Measurements from ENCODE around the gene SPI1.
A peak's percentile ranks its signal among the peaks of the same experiment; 100 is the strongest.

Gene SPI1

GRCh38 chr11:47360341-47360740, 18.0 kb downstream of the SPI1 start:
- no peak for DNase-seq
- no peaks in the 10 kb centered on the region for H3K36me3 Mint-ChIP-seq (ENCODE audit: low read depth)
- no peak overlapping the region for H3K27ac Mint-ChIP-seq
- H3K27me3 Mint-ChIP-seq = no peaks in the 10 kb centered on the region
- H3K4me3 Mint-ChIP-seq = no peak overlapping the region
- no peaks in the 10 kb centered on the region for H3K9me3 Mint-ChIP-seq
- peaks cover 20% of the 10 kb centered on the region for H3K4me1 Mint-ChIP-seq (ENCODE audit: low read depth)

- Mint-ChIP-seq H3K4me3 (no peak overlapping the region), H3K27me3 (no peaks in the 10 kb centered on the region), H3K27ac (peak overlapping the region; percentile 24), H3K4me1 (ENCODE audit: low read depth) (peaks cover 20% of the 10 kb centered on the region), H3K9me3 (no peaks in the 10 kb centered on the region), H3K36me3 (ENCODE audit: low read depth) (no peaks in the 10 kb centered on the region)
- DNase-seq = no peak
These were observed 18.8 kb downstream of the SPI1 start for GRCh38 chr11:47359586-47359985.

- Mint-ChIP-seq H3K27ac (peak overlapping the region; percentile 24), H3K4me1 (ENCODE audit: low read depth) (peaks cover 20% of the 10 kb centered on the region), H3K36me3 (ENCODE audit: low read depth) (no peaks in the 10 kb centered on the region), H3K4me3 (no peak overlapping the region), H3K9me3 (no peaks in the 10 kb centered on the region), H3K27me3 (no peaks in the 10 kb centered on the region)
- no peak for DNase-seq
These were observed 19.2 kb downstream of the SPI1 start for GRCh38 chr11:47359162-47359561.

- no peak overlapping the region for H3K4me3 Mint-ChIP-seq
- peaks cover 20% of the 10 kb centered on the region for H3K4me1 Mint-ChIP-seq (ENCODE audit: low read depth)
- no peak overlapping the region for H3K27ac Mint-ChIP-seq
- no peaks in the 10 kb centered on the region for H3K9me3 Mint-ChIP-seq
- no peak for DNase-seq
- no peaks in the 10 kb centered on the region for H3K36me3 Mint-ChIP-seq (ENCODE audit: low read depth)
- H3K27me3 Mint-ChIP-seq = no peaks in the 10 kb centered on the region
These were observed 19.7 kb downstream of the SPI1 start for GRCh38 chr11:47358731-47359051.

GRCh38 chr11:47357985-47358730, 20.2 kb downstream of the SPI1 start:
- H3K4me1 Mint-ChIP-seq (ENCODE audit: low read depth) = peaks cover 20% of the 10 kb centered on the region
- no peaks in the 10 kb centered on the region for H3K27me3 Mint-ChIP-seq
- H3K27ac Mint-ChIP-seq = no peak overlapping the region
- no peaks in the 10 kb centered on the region for H3K9me3 Mint-ChIP-seq
- H3K36me3 Mint-ChIP-seq (ENCODE audit: low read depth) = no peaks in the 10 kb centered on the region
- no peak for DNase-seq
- no peak overlapping the region for H3K4me3 Mint-ChIP-seq

GRCh38 chr11:47356998-47357329, 21.4 kb downstream of the SPI1 start:
- no peaks in the 10 kb centered on the region for H3K36me3 Mint-ChIP-seq (ENCODE audit: low read depth)
- DNase-seq = no peak
- H3K27me3 Mint-ChIP-seq = no peaks in the 10 kb centered on the region
- no peak overlapping the region for H3K27ac Mint-ChIP-seq
- no peaks in the 10 kb centered on the region for H3K9me3 Mint-ChIP-seq
- H3K4me3 Mint-ChIP-seq = no peak overlapping the region
- peaks cover 20% of the 10 kb centered on the region for H3K4me1 Mint-ChIP-seq (ENCODE audit: low read depth)

GRCh38 chr11:47356129-47356997, 22.0 kb downstream of the SPI1 start:
- H3K27ac Mint-ChIP-seq = no peak overlapping the region
- no peak for DNase-seq
- no peaks in the 10 kb centered on the region for H3K36me3 Mint-ChIP-seq (ENCODE audit: low read depth)
- peaks cover 17% of the 10 kb centered on the region for H3K4me1 Mint-ChIP-seq (ENCODE audit: low read depth)
- H3K27me3 Mint-ChIP-seq = no peaks in the 10 kb centered on the region
- no peaks in the 10 kb centered on the region for H3K9me3 Mint-ChIP-seq
- no peak overlapping the region for H3K4me3 Mint-ChIP-seq

- no peaks in the 10 kb centered on the region for H3K27me3 Mint-ChIP-seq
- no peak for DNase-seq
- no peaks in the 10 kb centered on the region for H3K9me3 Mint-ChIP-seq
- no peak overlapping the region for H3K4me3 Mint-ChIP-seq
- H3K36me3 Mint-ChIP-seq (ENCODE audit: low read depth) = no peaks in the 10 kb centered on the region
- no peak overlapping the region for H3K27ac Mint-ChIP-seq
- H3K4me1 Mint-ChIP-seq (ENCODE audit: low read depth) = peaks cover 12% of the 10 kb centered on the region
These were observed 22.8 kb downstream of the SPI1 start for GRCh38 chr11:47355283-47356128.

GRCh38 chr11:47354913-47355282, 23.4 kb downstream of the SPI1 start:
- Mint-ChIP-seq H3K27me3 (no peaks in the 10 kb centered on the region), H3K4me3 (no peak overlapping the region), H3K9me3 (no peaks in the 10 kb centered on the region), H3K36me3 (ENCODE audit: low read depth) (no peaks in the 10 kb centered on the region), H3K4me1 (ENCODE audit: low read depth) (peaks cover 8% of the 10 kb centered on the region), H3K27ac (no peak overlapping the region)
- no peak for DNase-seq

- H3K4me3 Mint-ChIP-seq = no peak overlapping the region
- H3K4me1 Mint-ChIP-seq (ENCODE audit: low read depth) = peaks cover under 1% of the 10 kb centered on the region
- no peaks in the 10 kb centered on the region for H3K36me3 Mint-ChIP-seq (ENCODE audit: low read depth)
These were observed 24.2 kb downstream of the SPI1 start for GRCh38 chr11:47353978-47354774.

GRCh38 chr11:47352556-47352955, 25.8 kb downstream of the SPI1 start, which contains the start of gene MYBPC3:
MYBPC3 (minus strand) TSS chr11:47352702; CDS start chr11:47352647, 55 bp downstream.
- Mint-ChIP-seq H3K9me3 (no peaks in the 10 kb centered on the region), H3K4me3 (no peak within 1 kb of the TSS), H3K27me3 (no peaks in the 10 kb centered on the region), H3K27ac (no peak within 1 kb of the TSS), H3K4me1 (ENCODE audit: low read depth) (no peaks in the 10 kb centered on the region), H3K36me3 (ENCODE audit: low read depth) (no peaks in the 10 kb centered on the region)
- DNase-seq = no peak

More at GRCh38 chr11:47353978-47354774, 24.2 kb downstream of the SPI1 start:
- Mint-ChIP-seq H3K27me3 (no peaks in the 10 kb centered on the region), H3K27ac (no peak overlapping the region), H3K9me3 (no peaks in the 10 kb centered on the region)
- no peak for DNase-seq

GRCh38 chr11:47351156-47352126, 26.9 kb downstream of the SPI1 start:
- no peaks in the 10 kb centered on the region for H3K36me3 Mint-ChIP-seq (ENCODE audit: low read depth)
- no peaks in the 10 kb centered on the region for H3K27me3 Mint-ChIP-seq
- H3K4me1 Mint-ChIP-seq (ENCODE audit: low read depth) = no peaks in the 10 kb centered on the region
- no peak for DNase-seq
- H3K4me3 Mint-ChIP-seq = no peak overlapping the region
- H3K9me3 Mint-ChIP-seq = no peaks in the 10 kb centered on the region
- no peak overlapping the region for H3K27ac Mint-ChIP-seq

- no peak overlapping the region for H3K27ac Mint-ChIP-seq
- H3K36me3 Mint-ChIP-seq (ENCODE audit: low read depth) = no peaks in the 10 kb centered on the region
- no peaks in the 10 kb centered on the region for H3K9me3 Mint-ChIP-seq
- no peak overlapping the region for H3K4me3 Mint-ChIP-seq
- DNase-seq = no peak
- no peaks in the 10 kb centered on the region for H3K27me3 Mint-ChIP-seq
- no peaks in the 10 kb centered on the region for H3K4me1 Mint-ChIP-seq (ENCODE audit: low read depth)
These were observed 28.0 kb downstream of the SPI1 start for GRCh38 chr11:47350315-47350714.
